Common myeloid progenitor, CD34-positive (primary cell): Measurements from ENCODE around the gene EBLN1.

ENCODE experiments used
- CTCF ChIA-PET: fragments of 350-600 bp; sonication (Branson Sonifier 250); formaldehyde crosslinking; loops from one replicate; lab custom pipeline; 2021; ENCODE audit warnings: antibody characterized with exemption; lab: Charles Lee
- POLR2A ChIA-PET: fragments of 350-600 bp; sonication (Branson Sonifier 250); formaldehyde crosslinking; loops from one replicate; lab custom pipeline; 2021; ENCODE audit warnings: antibody characterized with exemption; lab: Charles Lee
- DNase-seq, 3 donors: peaks; one replicate each; pipeline versions ENCODE4 v3.0.0 to v3.0.0-alpha.2; 2013
- H3K27ac ChIP-seq, 2 experiments: 1 replicate in 1 of 2; 2 replicates in 1 of 2; pipeline ENCODE4 v1.7.0; 2013; ENCODE audit warnings: inconsistent platforms in 2 of 2, low read length in 2 of 2, mild to moderate bottlenecking in 2 of 2, low read depth in 1 of 2, moderate library complexity in 1 of 2; ENCODE audit not compliant: severe bottlenecking in 2 of 2, insufficient read depth in 1 of 2, poor library complexity in 1 of 2
- H3K27me3 ChIP-seq, 5 experiments: replicated peaks in 2 of 5; 1 replicate in 3 of 5; 2 replicates in 2 of 5; pipeline versions ENCODE4 v1.6.1 to v1.7.0; 2013; ENCODE audit warnings: low read length in 4 of 5, mild to moderate bottlenecking in 2 of 5, moderate library complexity in 2 of 5, inconsistent platforms in 1 of 5; ENCODE audit not compliant: insufficient read depth in 5 of 5, control insufficient read depth in 4 of 5
- H3K36me3 ChIP-seq, 4 experiments: 1 replicate in 2 of 4; 2 replicates in 2 of 4; pipeline versions ENCODE4 v1.6.1 to v1.7.0; 2013; ENCODE audit warnings: low read length in 3 of 4, control low read depth in 1 of 4, mild to moderate bottlenecking in 1 of 4; ENCODE audit not compliant: control insufficient read depth in 4 of 4, insufficient read depth in 4 of 4
- H3K4me1 ChIP-seq, 4 experiments: 1 replicate in 3 of 4; 2 replicates in 1 of 4; pipeline versions ENCODE4 v1.6.1 to v1.7.1; 2013; ENCODE audit warnings: low read length in 3 of 4, mild to moderate bottlenecking in 3 of 4, control low read depth in 1 of 4, inconsistent platforms in 1 of 4, moderate library complexity in 1 of 4; ENCODE audit not compliant: control insufficient read depth in 4 of 4, insufficient read depth in 4 of 4; ENCODE audit errors: control extremely low read depth in 1 of 4
- H3K4me3 ChIP-seq, 7 experiments: 1 replicate in 4 of 7; 2 replicates in 3 of 7; pipeline versions ENCODE4 v1.5.1 to v1.7.0; 2013; ENCODE audit warnings: mild to moderate bottlenecking in 7 of 7, low read length in 6 of 7, moderate library complexity in 6 of 7, inconsistent platforms in 2 of 7, low read depth in 2 of 7, control low read depth in 1 of 7; ENCODE audit not compliant: insufficient read depth in 4 of 7, control insufficient read depth in 1 of 7; ENCODE audit errors: extremely low read depth in 1 of 7
- H3K9me3 ChIP-seq, 5 experiments: 1 replicate in 4 of 5; 2 replicates in 1 of 5; pipeline versions ENCODE4 v1.6.1 to v1.7.1; 2013; ENCODE audit warnings: low read length in 4 of 5, mild to moderate bottlenecking in 2 of 5, inconsistent platforms in 1 of 5, low read depth in 1 of 5, moderate library complexity in 1 of 5; ENCODE audit not compliant: control insufficient read depth in 4 of 5, insufficient read depth in 2 of 5; ENCODE audit errors: control extremely low read depth in 1 of 5
- whole genome bisulfite sequencing: methylation state at CpG from one replicate; pipeline ENCODE4 v1.1.5; 2013; ENCODE audit not compliant: insufficient coverage; 5-methylcytosine and 5-hydroxymethylcytosine counted together

The EBLN1 gene

GRCh38 chr10:22252801-22253579, 35.2 kb upstream of the EBLN1 start:
- peak overlapping the region; percentile 99 for H3K27ac ChIP-seq
- no peaks in the 10 kb centered on the region for H3K36me3 ChIP-seq
- DNase-seq: peak in 2 of 3 donors; percentile 60 to 72
- no peaks in the 10 kb centered on the region for H3K27me3 ChIP-seq
- no peaks in the 10 kb centered on the region for H3K9me3 ChIP-seq
- WGBS: under 1% methylated on average over 66 of the region's 80 CpGs
- peaks cover 11 to 55% (median 17%) of the 10 kb centered on the region in 4 experiments for H3K4me1 ChIP-seq
- ChIA-PET POLR2A (interaction anchor here (0.6 to 1.2 kb wide), 2 partner anchors 63 to 131 kb away, joined by 3 to 4 read pairs; partner anchors contain the start of gene COMMD3), CTCF (interaction anchor here (0.6 to 2.6 kb wide), 5 partner anchors 24 to 262 kb away, joined by 3 to 10 read pairs (median 4); no protein-coding TSS in a partner anchor)
- peak overlapping the region; percentile 70 to 87 (median 85) for H3K4me3 ChIP-seq

GRCh38 chr10:22252224-22252800, 34.5 kb upstream of the EBLN1 start:
- Histone ChIP-seq H3K4me3 (peak overlapping the region; percentile 70 to 87 (median 85)), H3K9me3 (no peaks in the 10 kb centered on the region), H3K27me3 (no peaks in the 10 kb centered on the region), H3K4me1 (peaks cover 11 to 52% (median 17%) of the 10 kb centered on the region in 4 experiments), H3K36me3 (no peaks in the 10 kb centered on the region), H3K27ac (peak overlapping the region; percentile 99)
- POLR2A ChIA-PET: no interaction called here
- WGBS: 0% methylated on average over 47 of the region's 52 CpGs
- CTCF ChIA-PET: interaction anchor here (2.6 kb wide), 1 partner anchor 23 kb away, joined by 10 read pairs; no protein-coding TSS in a partner anchor
- peak in 2 of 3 donors; percentile 69 to 77 for DNase-seq

- 0% methylated on average over 21 of the region's 28 CpGs for WGBS
- Histone ChIP-seq H3K27me3 (no peaks in the 10 kb centered on the region), H3K4me1 (peaks cover 8 to 52% (median 14%) of the 10 kb centered on the region in 4 experiments), H3K9me3 (no peaks in the 10 kb centered on the region), H3K27ac (peak overlapping the region; percentile 99), H3K4me3 (peak overlapping the region; percentile 70 to 87 (median 85)), H3K36me3 (no peaks in the 10 kb centered on the region)
- ChIA-PET CTCF (no interaction called here), POLR2A (no interaction called here)
- DNase-seq: peak; percentile 77 to 90 (median 84)
These were observed 34.0 kb upstream of the EBLN1 start for GRCh38 chr10:22251751-22252223.

GRCh38 chr10:22250897-22251660, 33.3 kb upstream of the EBLN1 start:
- Histone ChIP-seq H3K27me3 (no peaks in the 10 kb centered on the region), H3K27ac (peak overlapping the region; percentile 99), H3K36me3 (no peaks in the 10 kb centered on the region), H3K4me1 (peaks cover 8 to 49% (median 11%) of the 10 kb centered on the region in 4 experiments), H3K9me3 (no peaks in the 10 kb centered on the region), H3K4me3 (peak overlapping the region in 6 of 7 experiments; percentile 70 to 87 (median 85))
- peak in 2 of 3 donors; percentile 85 to 88 for DNase-seq
- ChIA-PET CTCF (no interaction called here), POLR2A (no interaction called here)
- 2% methylated on average over 8 of the region's 13 CpGs for WGBS

- ChIA-PET POLR2A (no interaction called here), CTCF (interaction anchor here (1.0 kb wide), 2 partner anchors 12 to 17 kb away, joined by 3 to 4 read pairs; no protein-coding TSS in a partner anchor)
- Histone ChIP-seq H3K27ac (no peak overlapping the region), H3K4me3 (no peak overlapping the region), H3K9me3 (no peaks in the 10 kb centered on the region), H3K4me1 (peaks cover 0 to 30% (median 6%) of the 10 kb centered on the region in 4 experiments), H3K27me3 (no peaks in the 10 kb centered on the region), H3K36me3 (no peaks in the 10 kb centered on the region)
- no peak for DNase-seq
- WGBS: no CpG with 5 or more reads among the region's 2 CpGs
These were observed 29.8 kb upstream of the EBLN1 start for GRCh38 chr10:22247636-22248035.

- Histone ChIP-seq H3K27me3 (no peaks in the 10 kb centered on the region), H3K36me3 (no peaks in the 10 kb centered on the region), H3K27ac (peak overlapping the region in 1 of 2 experiments; percentile 21), H3K9me3 (no peaks in the 10 kb centered on the region), H3K4me3 (no peak overlapping the region), H3K4me1 (peaks cover 0 to 30% (median 4%) of the 10 kb centered on the region in 4 experiments)
- ChIA-PET CTCF (interaction anchor here (2.3 kb wide), 1 partner anchor 235 kb away, joined by 5 read pairs; no protein-coding TSS in a partner anchor), POLR2A (no interaction called here)
- DNase-seq: peak in 2 of 3 donors; percentile 67 to 76
- WGBS: 90% methylated on average over 2 of the region's 3 CpGs
These were observed 29.0 kb upstream of the EBLN1 start for GRCh38 chr10:22246680-22247391.
